C4-2B (cell line): Measurements from ENCODE around the gene ACVR1B.

ENCODE experiments used
- ZFX ChIP-seq: fragments of 450-650 bp; IDR thresholded peaks from 2 replicates; pipeline ENCODE4 v1.6.1; 2017
- TF ChIP-seq, protein P1 (sequence below): fragments of 450-650 bp; conservative IDR thresholded peaks from 2 replicates; pipeline ENCODE4 v1.5.1; 2017; ENCODE audit warnings: mild to moderate bottlenecking

GRCh38 chr12:51973560-51973959, 22.1 kb downstream of the ACVR1B start:
- TF ChIP-seq, protein P1, sequence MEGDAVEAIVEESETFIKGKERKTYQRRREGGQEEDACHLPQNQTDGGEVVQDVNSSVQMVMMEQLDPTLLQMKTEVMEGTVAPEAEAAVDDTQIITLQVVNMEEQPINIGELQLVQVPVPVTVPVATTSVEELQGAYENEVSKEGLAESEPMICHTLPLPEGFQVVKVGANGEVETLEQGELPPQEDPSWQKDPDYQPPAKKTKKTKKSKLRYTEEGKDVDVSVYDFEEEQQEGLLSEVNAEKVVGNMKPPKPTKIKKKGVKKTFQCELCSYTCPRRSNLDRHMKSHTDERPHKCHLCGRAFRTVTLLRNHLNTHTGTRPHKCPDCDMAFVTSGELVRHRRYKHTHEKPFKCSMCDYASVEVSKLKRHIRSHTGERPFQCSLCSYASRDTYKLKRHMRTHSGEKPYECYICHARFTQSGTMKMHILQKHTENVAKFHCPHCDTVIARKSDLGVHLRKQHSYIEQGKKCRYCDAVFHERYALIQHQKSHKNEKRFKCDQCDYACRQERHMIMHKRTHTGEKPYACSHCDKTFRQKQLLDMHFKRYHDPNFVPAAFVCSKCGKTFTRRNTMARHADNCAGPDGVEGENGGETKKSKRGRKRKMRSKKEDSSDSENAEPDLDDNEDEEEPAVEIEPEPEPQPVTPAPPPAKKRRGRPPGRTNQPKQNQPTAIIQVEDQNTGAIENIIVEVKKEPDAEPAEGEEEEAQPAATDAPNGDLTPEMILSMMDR = no peak
- TF ChIP-seq ZFX = no peak
